Endothelial cell of hepatic sinusoid (primary cell): ENCODE results near the gene TSPEAR.

Experiments
- in situ Hi-C: cut with HindIII; loops from 2 replicates; pipeline ENCODE4 v1.10.0; 2017; ENCODE audit warnings: low sequenced_read_pairs

TSPEAR gene

DNA sequence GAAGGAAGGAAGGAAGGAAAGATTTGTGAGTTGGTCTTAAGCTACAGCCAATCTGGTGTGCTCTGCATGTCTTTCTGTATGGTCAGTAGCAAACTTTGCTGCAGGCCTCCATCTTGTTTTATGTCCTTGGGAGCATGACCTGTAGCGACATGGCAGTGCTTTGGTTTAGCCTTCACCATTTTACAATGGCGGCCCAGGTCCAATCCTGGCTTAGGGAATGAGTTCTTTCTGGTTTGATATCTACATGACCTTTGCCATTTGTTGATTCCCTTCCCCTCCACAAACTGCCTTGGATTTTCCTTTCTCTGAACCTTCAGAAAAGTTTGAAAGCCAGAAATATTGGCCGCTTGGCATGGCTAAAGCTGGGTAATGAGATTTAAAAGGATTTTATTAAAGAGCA lies 30.5 kb upstream of the TSPEAR start:
- in situ Hi-C loops = no loop called here

DNA sequence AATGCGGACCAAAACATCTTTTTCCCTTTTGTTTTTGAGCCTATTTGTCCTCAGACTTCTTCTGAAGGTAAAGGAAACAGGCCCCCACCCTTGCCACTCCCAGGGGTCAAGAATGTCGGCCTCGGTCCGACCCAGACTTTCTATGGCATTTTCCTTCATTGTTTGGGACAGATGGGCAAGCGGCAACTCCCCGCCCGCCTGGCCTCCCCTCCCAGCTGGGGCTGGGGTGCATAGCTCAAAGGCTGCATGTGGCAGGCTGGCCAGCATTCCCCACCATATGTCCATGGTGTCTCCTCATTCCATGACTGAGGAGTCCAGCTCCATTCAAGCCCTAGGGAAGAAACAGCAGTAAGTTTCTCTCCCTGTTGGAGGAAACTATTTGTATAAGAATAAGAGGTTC lies 29.4 kb upstream of the TSPEAR start:
- in situ Hi-C loops = no loop called here

DNA sequence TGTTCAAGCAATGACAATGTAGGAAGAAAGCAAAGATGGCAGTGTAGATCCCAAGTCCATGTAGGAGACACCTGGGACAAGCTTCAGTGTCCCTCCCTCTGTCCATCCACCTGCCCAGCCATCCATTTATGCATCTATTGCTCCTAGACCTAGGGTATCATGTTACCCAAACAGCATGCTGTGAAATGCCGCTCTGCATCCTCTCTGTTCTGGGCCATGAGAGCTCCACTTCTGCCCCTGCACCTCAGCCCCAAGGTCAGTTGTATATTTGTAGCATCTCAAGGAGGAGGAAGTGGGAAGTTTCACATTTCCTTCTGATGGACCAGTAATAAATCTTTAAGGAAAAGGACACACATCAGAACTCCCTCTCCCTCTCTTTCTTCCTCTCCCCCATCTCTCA lies 27.9 kb upstream of the TSPEAR start:
- in situ Hi-C loops = loop anchor here (5.0 kb wide), 1 partner anchor 77 kb away; no protein-coding TSS in a partner anchor

DNA sequence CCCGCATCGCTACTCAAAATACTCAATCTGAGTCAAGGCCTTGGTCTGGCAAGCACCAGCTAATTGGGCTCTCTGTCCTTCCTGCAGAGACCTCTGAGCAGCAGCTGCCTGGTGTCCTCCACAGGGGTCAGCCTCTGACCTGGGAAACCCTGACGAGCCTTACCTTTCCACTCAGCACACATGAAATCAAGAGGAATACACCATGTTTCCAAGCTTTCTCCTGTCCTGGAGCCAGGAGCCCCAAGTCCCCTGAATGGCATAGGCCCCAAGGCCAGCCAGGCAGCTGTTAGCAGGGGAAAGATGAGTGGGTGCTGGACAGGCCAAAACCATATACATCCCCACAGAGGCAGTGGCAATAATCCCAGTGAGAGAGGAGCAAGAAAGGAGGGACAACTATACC lies 27.2 kb upstream of the TSPEAR start:
- in situ Hi-C loops = loop anchor here (5.0 kb wide), 1 partner anchor 76 kb away; no protein-coding TSS in a partner anchor

DNA sequence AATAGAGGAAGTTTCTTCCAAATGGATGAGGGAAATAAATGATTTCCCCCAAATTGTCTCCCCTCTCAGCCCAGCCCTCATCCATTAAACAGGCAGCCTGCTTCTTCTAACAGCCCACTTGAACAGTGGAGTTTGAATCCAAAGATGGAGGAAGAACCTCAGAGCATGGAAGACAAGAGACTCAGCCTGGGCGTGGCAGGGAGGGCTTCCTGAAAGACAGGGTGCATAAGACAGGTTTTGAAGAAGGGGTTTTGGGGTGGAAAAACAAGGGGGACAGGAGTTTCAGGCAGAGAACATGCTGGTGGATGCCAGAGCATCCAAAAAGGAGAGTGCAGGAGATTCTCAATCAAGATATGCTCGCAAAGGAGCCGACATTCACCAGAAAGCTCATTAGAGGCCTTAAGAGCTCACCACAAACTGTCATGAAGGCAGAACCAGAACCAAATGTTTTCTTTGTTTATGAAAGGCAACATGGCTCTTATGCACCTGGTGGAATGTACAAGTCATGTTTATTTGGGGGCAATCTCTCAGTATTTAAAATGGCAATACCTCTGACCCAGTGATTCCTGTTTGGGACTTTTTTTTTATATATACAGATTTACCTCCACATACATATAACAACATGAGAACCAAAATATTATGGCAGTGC lies 26.5 kb upstream of the TSPEAR start:
- in situ Hi-C loops = loop anchor here (5.0 kb wide), 1 partner anchor 76 kb away; no protein-coding TSS in a partner anchor

- in situ Hi-C loops = loop anchor here (5.0 kb wide), 1 partner anchor 74 kb away; no protein-coding TSS in a partner anchor
These were observed 25.1 kb upstream of the TSPEAR start for GRCh38 chr21:44736291-44737004.

DNA sequence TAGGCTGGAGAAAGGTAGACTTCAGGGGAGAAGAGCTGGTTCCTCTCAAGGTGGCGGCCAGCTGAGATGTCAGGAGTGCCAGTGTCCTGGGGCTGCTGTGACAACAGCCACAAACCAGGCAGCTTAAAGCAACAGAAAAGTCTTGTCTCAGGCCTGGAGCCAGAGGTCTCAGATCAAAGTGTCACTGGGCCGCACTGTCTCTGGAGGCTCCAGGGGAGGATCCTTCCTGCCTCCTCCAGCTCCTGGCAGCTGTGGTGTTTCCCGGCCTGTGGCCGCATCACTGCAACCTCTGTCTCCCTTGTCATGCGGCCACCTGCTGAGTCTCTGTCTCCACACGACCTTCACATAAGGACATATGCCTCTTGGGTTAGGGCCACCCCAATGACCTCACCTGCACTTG lies 24.4 kb upstream of the TSPEAR start:
- in situ Hi-C loops = loop anchor here (5.0 kb wide), 1 partner anchor 74 kb away; no protein-coding TSS in a partner anchor

DNA sequence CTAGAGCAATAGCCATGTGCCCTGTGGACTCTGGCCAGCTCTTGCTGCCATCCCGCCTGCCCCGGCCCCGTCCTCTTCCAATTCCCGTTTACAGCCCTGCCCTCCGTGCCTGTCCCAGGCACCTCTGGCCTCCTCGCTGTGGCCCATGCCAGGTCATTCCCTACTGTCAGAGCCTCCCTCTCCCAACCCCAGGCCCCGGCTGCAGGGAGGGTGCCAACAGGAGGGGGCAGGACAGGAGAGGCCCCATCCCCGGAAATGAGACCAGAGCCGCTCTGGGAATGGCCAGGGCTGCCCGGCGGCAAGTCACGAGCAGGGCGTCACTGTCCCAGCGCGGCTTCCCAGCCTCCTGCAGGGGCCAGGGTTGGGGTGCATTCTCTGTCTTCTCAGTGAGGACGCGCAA lies 23.5 kb upstream of the TSPEAR start:
- in situ Hi-C loops = loop anchor here (5.0 kb wide), 1 partner anchor 73 kb away; no protein-coding TSS in a partner anchor

- in situ Hi-C loops = no loop called here
These were observed 22.8 kb upstream of the TSPEAR start for GRCh38 chr21:44734026-44734745.

DNA sequence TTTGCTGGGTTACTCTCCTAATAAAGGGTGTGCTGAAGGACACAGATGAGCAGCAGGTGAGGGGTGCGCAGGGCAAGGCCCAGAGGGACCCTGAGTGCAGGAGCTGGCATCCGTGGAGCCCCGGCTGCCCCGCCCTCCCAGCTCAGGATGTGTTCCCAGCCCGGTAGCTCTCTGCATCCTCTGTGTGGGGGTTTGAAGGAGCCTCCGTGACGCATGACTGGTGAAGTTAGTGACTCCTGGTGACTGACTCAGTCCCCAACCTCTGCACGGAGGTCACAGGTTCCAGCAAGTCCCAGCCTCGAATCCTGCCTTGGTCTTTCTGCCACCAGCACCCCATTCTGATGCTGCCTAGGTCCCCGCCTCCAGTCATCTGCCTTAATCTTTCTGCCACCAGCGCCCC lies 21.6 kb upstream of the TSPEAR start:
- in situ Hi-C loops = no loop called here

DNA sequence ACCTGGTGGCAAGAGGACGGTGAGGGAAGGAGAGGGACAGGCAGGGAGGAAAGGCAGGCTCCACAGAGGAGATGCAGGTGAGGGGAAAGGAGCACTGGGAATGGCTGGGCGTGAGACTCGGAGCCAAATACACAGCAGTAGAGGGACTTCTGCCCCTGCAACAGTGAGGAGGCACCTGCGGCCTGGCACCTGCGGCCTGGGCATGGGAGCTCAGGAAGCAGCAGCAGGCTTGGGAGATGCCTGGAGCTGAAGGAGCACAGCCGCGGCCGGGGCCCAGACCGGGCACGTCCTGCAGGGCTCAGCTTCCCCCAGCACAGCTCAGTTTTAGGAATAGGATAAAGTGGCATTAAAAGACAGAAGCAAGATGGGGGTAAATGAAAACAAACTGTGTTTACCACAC lies 20.9 kb upstream of the TSPEAR start:
- in situ Hi-C loops = no loop called here

- in situ Hi-C loops = no loop called here
These were observed 19.7 kb upstream of the TSPEAR start for GRCh38 chr21:44730951-44731579.

DNA sequence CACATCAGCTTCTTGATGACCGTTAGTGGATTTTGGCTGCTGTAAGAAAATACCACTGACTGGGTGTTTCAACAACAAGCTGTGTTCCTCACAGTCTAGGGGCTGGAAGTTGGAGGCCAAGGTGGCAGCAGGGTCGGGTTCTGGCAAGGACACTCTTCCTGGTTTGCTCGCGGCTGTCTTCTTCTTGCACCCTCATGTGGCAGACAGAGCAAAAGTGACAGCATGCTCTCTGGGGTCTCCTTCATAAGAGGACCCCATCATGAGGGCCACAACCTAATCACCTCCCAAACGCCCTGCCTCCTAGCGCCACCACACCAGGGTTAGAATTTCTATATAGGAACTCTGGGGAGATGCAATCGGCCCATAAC lies 18.6 kb upstream of the TSPEAR start:
- in situ Hi-C loops = no loop called here

DNA sequence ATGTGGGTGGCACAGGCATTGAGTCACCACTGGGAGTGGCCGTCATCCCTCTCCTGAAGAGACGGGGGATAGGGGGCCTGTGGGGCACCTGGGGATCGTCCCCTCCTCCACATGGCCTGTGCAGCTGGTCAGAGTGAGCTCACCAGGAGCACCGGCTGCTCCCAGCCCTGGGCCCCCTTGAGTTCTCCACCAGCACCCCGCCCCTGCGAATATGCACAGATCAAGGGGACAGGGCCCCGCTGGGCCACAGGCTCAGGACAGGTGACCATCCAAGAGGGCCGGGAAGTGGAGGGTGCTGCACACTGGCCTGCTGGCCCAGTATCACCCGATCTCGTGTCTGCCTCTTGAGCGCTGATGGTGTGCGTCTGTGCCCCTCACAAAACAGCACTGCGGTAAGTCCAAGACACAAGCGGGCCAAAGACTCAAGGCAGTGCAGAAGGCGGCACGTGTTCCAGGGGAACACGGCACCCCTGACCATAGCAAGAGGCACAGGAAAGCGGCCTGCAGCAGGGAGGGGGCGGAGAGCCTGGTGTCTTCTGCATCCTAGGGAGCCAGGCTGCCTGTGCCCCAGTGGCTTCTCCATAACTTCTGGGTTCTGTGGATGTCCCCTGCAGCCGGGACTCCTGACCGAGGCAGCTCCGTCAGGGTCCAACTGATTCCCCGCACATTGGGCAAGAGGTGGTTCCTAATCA lies 18.1 kb upstream of the TSPEAR start:
- in situ Hi-C loops = no loop called here

DNA sequence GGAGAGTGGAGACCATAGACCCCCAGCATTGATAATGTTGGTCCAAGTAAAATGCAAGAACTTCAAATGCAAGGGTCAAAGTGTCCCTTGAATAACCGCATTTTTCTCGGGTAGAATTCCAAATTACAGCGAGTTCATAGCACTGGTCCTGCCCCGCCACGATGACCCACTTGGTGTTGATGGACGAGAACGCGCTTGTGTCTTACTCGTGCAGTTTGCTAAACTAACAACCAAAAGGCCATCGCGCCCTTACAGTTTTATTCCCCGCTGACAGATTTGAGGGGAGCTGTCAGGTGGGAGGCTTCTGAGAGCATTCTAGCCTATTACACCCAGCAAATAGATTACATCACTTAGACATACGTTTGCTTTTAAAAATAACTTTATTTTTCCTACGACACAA lies 17.3 kb upstream of the TSPEAR start:
- in situ Hi-C loops = no loop called here

DNA sequence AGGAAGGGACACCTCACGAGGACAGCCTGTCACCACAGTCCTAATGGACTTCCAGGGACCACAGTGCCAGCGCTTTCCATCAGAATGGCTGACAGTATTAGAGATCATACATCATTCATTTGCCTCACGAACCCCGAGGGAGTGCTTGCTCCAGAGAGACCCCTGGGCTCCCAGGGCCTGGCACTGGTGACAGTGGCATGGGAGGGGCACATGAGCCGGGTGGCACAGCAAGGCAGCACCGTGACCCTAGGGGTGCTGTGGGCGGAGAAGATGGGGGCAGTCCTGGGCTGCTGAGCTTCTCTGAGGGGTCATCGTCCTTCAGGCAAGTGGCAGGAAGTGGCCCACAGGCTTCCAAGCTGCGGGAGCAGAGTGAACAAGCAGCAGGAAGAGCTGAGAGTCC lies 16.4 kb upstream of the TSPEAR start:
- in situ Hi-C loops = no loop called here

GRCh38 chr21:44727321-44727720 lies 15.9 kb upstream of the TSPEAR start:
- in situ Hi-C loops = no loop called here

DNA sequence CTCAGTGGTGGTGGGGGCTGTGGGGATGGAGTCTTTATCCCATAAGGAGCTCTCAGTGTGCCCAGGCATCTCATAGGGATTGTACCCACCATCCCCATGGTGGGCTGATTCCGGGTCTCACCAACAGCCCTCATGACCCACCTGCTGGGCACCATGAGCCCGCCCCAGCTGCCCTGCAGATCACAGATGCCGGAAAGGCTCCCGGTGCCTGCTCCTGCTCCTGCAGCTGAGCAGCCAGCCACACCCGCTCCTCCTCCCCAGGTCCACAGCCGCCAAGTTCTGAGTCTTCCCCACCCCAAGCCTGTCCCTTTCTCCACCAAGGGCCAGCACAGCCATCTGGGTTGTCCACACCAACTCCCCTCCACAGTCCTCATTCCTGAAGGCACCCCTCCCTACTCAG lies 15.5 kb upstream of the TSPEAR start:
- in situ Hi-C loops = no loop called here

DNA sequence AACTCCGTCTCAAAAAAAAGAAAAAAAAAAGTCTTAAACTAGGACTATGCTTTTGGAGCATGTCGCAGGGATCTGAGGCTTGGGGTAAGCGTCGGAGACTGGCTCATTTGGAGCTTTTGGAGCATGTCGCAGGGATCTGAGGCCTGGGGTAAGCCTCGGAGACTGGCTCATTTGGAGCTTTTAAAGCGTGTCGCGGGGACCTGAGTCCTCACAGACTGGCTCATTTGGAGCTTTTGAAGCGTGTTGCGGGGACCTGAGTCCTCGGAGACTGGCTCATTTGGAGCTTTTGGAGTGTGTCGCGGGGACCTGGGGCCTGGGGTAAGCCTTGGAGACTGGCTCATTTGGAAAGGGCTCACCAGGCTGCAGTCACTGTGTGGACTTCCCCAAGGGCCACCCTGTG lies 13.6 kb upstream of the TSPEAR start:
- in situ Hi-C loops = no loop called here

DNA sequence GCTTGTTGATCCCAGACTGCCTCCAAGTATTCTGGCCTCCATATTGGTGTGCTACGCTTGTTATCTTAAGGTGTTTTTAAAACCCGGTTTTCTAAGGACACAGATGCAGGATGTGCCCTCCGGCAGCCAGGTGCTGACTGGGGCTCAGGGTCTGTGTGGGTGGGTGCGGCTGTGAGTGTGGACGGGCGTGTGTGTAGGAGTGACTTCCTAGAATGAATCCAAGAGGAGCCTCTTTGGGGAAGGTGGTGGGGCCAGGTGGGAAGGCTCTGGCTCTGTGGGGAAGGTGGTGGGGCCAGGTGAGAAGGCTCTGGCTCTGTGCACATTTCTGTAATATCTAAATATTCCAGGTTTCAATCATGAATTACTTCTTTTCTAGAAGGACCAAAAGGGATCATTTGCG lies 12.8 kb upstream of the TSPEAR start:
- in situ Hi-C loops = no loop called here
